Mesenteric fat pad (tissue), 1 donor: ENCODE measurements around the gene ITGB6. TPM values are rescaled to one million over a fixed set of nuclear protein-coding genes. Genes with fewer than 3 reads are reported as not detected.

Source experiments
- DNase-seq: peaks from one replicate; pipeline ENCODE4 v3.0.0-alpha.2; 2020; ENCODE audit warnings: low spot score
- total RNA-seq: library from RNA; stranded (reverse); fragmentation: NEBNext Ultra II Directional; extraction: Animal tissue kit (Norgen Biotek cat#: 25700); gene quantifications from one replicate; pipeline ENCODE4 v1.2.1, GENCODE V29; 2021
- donor health status: DM: yes; HTN: yes; CAD: no.

ITGB6 gene
- total RNA-seq, 1 donor from 2014 or later: not detected

- DNase-seq: no peak
Measured at GRCh38 chr2:160097326-160097725, 102.7 kb downstream of the ITGB6 start.

DNA sequence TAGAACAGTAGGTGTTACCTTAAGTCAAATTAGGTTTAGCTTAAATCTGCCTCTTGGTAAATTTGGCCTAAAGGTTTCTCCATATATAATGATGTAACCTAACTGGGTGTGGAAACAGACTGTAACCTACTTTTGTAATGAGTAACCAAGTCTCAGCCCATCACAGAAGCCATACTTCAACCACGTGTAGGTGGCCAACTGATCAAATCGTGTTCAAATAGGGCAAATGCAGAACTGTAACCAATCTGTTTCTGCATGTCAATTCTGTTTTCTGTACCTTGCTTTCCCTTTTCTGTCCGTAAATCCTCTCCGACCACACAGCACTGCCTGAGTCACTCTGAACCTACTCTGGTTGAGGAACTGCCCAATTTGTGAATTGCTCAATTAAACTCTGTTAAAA, 103.7 kb downstream of the ITGB6 start:
- no peak for DNase-seq

DNA sequence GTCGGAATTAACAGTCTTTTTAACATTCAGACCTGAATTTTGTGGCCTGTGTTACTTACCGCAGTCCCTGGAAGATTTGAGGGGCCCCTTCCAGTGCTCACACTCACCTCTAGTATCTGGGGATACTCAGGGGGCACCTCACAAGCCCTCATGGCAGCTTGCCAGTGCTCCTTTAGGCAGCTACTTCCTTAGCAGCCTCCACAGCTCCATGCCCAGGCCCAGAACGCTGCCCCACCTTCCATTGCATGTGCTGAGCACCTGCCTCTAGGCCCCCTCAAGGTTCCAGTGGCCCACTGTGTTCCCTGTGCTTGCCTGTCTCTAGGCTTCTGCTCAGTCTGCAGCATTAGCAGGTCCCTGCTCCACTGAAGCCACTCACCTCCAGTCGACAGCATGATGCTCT, 107.6 kb downstream of the ITGB6 start:
- no peak for DNase-seq

GRCh38 chr2:160091381-160091780, 108.7 kb downstream of the ITGB6 start:
- no peak for DNase-seq

- no peak for DNase-seq
Measured at GRCh38 chr2:160087854-160088745, 112.0 kb downstream of the ITGB6 start.

GRCh38 chr2:160085662-160086061, 114.4 kb downstream of the ITGB6 start:
- no peak for DNase-seq

- no peak for DNase-seq
Measured at GRCh38 chr2:160077912-160078810, 121.9 kb downstream of the ITGB6 start.

DNA sequence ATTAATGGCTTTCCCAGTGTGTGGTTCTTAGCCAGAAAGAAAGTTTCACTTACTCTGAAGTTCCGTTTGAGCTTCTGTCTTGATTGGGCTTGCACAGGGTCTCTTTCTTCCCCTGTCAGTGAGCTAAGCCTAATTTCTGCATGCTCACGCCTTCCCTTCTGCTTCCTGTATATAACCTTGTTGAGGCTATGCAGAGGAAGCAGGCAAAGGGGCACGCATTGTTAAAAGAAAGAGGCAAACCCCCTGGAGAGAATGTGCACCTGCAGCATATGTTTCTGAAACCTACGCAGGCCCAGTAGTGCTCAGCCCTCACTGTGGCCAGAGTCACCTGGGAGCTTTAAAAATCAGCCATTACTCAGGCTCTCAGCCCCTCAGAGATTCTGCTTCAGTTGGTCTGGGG, 123.2 kb downstream of the ITGB6 start:
- DNase-seq: no peak

DNA sequence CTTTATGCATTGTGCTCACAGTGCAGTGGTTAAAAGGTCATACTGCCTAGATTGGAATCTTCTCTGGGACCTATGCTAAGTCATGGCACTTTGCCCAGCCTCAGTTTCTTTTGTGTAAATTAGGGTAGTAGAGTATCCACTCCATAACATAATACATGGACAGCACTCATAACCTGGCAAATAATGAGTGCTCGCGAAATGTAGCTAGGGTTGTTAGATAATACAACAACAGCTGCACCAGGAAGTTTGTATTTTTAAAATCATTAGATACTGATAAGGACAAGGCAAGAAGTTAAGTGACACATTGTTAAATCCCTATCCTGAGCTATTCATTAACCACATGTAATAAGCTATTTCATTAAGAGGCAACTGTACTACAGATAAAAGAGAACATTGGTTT, 123.8 kb downstream of the ITGB6 start:
- DNase-seq: no peak

GRCh38 chr2:160075171-160075570, 124.9 kb downstream of the ITGB6 start:
- no peak for DNase-seq

DNA sequence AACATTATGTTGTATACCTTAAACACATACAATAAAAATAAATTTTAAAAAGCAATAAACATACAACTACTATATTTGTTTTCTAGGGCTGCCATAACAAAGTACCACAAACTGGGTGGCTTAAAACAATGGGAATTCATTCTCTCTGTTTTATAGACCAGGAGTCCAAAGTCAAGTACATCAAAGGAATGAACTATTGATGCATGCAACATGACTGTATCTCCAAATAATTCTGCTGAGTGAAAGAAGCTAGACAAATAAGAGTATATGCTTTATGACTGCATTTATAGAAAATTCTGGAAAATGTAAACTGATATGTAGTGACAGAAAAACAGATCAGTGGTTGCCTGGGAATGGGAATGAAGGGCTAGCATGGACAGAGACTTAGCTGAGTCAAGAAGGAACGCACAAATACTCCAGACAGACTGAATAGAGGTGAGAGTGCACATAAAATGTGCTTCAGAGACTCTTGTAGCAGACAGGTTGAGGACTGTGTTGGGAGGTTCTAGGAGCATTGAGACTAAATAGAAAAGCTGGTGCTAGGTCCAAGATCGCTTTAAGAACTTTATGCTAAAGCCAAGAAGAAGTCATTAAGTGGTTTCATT, 126.7 kb downstream of the ITGB6 start:
- DNase-seq: no peak

GRCh38 chr2:160068906-160069305, 131.2 kb downstream of the ITGB6 start:
- no peak for DNase-seq

- DNase-seq: no peak
Measured at GRCh38 chr2:160064916-160065315, 135.2 kb downstream of the ITGB6 start.

GRCh38 chr2:160063879-160064612, 136.0 kb downstream of the ITGB6 start:
- no peak for DNase-seq

GRCh38 chr2:160063271-160063670, 136.8 kb downstream of the ITGB6 start:
- DNase-seq: no peak

DNA sequence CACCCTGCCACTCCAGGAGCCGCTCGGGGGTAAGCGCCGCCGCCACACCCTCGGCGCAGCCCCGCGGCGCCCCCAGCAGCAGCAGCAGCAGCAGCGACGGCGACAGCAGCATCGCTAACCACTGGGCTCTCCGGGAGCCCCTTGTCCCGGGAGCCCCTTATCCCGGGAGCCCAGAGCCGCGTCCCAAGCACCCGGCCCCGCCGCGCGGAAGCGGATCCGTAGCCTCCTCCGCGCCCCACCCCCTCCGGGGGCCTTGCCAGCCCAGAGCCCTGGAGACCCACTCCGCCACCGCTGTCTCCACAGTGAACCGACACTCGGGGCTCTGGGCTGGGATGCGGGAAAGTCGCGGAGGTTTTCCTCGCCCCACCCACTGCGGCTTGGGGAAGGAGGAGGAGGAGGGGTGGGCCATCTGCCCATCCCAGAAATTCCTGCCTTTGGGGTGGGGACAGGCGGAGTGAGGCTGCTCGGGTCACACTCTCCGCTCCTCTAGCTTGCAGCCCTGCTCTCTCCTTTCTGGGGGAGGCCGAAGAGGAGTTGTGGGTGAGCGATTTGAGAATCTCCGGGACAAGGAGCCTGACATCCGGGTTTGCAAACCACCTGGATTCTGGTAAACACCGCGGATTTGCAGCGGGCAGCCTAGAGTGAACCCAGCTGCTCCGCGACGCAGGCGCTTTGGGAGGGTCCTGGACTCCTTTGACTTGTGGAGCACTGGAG, 137.6 kb downstream of the ITGB6 start, which contains the start of gene PLA2R1:
PLA2R1 (minus strand) TSS at position 324 of the 714 bp plus-strand sequence; CDS start at position 112, 212 bp downstream.
- DNase-seq: no peak

GRCh38 chr2:160061944-160062291, 138.2 kb downstream of the ITGB6 start:
- DNase-seq: no peak

GRCh38 chr2:160061533-160061932, 138.5 kb downstream of the ITGB6 start:
- no peak for DNase-seq

- DNase-seq: no peak
Measured at GRCh38 chr2:160060297-160060696, 139.8 kb downstream of the ITGB6 start.

- DNase-seq: no peak
Measured at GRCh38 chr2:160057356-160057755, 142.7 kb downstream of the ITGB6 start.
